Activated CD4-positive, alpha-beta T cell treated with anti-CD3 and anti-CD28 coated beads, Interleukin-2, amount 50 U/mL, for 4 hours (primary cell): ENCODE measurements around the gene PALD1.

Experiments
- DNase-seq, 2 experiments: peaks; one replicate each; pipeline ENCODE4 v3.0.0-alpha.2; 2020

The PALD1 gene

DNA sequence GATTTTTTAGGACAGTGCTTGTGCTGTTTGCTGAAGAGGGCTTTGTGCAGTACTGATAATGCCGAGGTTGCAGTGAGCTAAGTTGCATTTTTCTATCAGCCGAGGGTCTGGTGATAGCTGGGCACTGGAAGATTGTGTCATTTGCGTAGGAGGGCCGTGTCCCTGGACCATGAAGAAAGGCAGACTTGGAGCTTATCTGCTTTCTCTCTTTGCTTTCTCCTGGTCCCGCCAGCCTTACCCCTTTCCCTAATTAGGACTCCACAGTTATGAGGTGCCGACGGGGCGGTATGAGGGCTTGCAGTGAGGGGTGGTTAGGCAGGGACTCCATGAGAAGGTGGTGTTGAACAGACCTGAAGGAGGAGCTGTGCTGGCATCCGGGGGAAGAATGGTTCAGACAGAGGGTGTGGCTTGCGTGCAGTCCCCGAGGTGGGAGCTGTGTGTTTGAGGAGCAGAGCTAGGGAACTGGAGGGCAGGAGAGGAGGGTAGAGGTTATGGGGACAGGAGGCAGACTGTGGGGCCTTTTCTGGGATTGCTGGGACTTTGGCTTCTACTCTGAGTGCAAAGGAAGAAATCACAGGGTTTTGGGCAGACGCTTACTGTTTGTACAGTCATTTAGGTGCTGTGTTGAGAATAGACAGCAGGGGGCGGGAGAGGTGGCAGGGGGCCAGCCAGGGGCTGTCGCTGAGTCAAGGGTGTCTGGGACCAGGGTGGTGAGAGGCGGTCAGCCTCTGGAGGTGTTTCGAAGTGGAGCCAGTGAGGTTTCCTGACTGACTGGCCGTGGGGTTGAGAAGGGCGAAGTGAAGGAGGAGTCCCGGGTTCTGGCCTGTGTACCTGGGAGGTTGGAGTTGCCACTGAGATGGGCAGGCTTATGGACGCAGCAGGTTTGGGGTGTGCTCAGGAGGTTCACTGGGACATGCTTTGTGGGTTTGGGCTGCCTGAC is 80.6 kb downstream of the PALD1 start:
- DNase-seq, result peak; percentile 58 to 61

DNA sequence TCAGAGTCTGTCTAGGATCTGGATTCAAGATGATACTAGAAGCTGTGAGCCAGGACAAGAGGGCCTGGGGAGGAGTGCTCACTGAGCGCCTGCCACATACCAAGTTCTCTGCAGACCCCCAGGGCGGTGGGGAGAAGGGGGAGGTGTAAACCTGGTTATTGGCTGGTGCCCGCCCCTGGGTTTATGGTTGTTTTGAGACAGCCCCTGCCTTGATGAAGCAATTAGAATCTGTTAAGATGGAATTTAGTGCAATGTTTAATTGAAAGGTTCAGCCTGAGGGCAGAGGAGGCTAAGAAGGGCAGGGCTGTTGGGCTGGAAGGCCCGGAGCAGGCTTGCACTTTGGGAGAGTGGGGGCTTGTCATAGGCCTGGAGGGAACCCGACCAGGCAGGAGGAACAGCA is 81.3 kb downstream of the PALD1 start:
- DNase-seq, result no peak

DNA sequence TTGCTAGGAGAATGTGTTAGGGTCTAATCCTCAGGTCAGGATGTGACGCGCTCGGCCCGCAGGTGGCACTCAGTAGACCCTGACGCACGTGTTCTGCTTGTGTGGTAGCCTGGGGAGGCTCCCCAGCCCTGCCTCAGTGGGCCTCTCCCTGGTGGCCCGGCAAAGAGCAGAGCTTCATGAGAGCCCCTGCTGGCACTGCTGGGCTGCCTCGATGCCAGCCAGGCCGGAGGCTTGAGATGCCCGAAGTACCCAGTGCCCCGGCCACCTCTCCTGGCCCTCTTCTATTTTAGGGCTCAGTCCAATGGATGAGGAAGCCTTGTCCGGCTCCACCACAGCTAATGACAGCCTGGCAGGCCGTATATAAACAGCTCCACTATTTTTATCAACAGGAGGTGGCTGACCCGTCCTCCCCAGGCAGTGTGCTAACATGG is 82.0 kb downstream of the PALD1 start:
- DNase-seq, result no peak

DNA sequence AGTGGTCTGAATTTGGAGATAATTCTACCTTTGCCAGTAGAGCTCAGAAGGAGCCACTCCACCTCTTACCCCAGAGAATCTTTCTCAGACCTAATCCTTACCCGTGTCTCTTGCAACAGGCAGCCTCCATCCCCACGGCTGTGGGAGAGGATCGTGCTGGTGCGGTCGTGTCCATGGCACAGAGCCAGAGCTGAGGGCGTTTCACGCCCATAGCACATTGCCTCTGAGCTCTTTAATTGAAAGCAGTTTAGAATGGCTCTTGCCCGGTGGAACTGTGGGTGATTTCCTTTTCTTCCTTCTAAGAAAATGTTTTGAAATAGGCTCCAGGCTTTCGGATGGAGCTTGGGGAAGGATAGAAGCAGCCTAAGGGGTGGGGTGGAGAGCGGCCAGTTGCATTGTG is 82.5 kb downstream of the PALD1 start:
- DNase-seq, result no peak

DNA sequence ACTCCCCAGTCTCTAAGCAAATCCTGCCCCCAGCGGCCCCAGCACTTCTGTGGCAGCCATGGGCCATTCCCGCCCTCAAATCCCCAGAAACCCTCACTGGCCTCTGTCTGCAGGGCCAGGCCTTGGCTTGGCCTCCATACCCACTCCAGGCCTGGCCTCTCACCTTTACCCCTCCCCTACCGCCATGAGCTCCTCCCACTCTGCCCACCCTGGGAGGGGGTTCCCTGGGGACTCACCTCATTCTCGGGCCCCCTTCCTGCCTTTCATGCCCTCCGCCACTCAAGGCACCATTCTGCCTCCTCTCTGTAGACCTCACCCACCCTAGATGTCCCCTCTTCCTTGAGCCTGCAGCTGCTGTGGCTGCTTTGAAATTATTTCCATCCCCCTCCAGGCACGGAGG is 83.0 kb downstream of the PALD1 start:
- DNase-seq, result no peak

DNA sequence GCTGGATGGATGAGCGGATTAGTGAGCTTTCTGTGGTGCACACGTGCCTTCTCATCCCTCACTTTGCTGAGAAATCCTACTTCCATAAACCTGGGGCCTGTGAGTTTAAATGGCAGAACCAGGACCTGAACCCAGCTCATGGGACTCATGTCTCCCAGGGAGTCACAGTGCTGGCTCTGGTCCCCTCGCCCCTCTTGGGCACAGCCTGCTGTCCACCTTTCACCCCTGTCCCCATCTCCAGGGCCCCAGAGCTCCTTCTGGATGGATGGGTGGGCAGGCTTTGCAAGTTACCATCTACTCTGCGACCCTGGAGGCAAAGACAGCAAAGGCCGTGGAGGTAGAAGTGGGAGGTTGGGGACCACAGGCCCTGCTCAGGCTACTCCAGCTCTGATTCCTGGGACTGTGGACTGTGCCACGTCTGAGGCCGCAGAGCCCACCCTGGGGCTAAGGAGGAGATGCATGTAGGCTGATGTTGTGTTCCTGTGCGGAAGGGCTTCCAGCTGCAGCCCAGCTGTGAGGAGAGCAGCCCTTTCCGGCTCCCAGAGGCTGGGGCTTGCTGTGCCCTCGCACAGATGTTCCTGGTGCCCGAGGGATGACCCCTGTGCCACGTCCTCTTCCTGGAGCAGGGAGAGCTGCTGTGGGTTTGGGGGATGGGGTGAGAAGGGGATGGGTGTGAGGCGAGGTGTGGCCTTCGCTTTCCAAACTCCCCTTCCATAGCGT is 83.6 kb downstream of the PALD1 start:
- no peak for DNase-seq

DNA sequence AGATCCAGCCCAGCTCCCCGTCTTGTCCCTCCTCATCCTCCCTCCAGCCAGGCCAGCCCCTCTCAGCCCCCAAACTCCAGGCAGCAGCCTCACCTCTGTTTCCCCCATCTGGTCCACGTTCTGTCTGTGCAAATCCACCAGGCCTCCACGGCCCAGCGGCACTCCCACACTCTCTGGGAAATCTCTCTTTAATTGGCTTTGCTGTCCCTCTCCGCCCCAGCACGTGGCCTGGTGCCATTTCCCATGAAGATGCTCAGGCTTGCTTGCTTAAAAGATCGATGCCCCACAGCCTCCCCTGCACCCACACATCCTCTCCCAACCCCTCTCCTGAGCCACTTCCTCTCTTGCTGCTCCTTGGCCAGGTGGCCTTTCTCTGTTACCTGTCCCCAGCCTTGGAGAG is 84.7 kb downstream of the PALD1 start:
- DNase-seq, result no peak

DNA sequence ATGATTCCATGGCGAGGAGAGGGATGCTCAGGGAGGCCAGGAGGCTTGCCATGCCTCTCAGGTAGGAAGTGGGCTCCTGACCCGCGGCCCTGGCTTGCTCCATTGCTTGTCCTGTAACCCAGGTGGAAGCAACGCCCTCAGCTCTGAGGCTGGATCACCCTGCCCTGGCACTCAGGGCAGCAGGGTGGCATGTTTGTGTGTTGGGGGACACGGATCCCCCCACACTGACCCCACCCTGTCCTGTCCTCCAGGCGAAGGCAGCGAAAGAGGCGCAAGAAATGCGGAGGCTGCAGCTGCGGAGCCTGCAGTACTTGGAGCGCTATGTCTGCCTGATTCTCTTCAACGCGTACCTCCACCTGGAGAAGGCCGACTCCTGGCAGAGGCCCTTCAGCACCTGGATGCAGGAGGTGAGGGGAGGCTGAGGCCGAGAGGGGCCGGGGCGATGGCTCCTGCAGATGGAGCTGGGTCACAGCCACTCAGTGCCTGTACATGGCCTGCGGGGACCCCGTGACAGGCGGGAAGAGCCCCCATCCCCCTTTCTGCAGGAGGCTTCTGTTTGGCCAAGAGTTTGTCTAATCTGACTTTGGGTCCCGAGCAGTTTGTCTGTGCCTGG is 85.7 kb downstream of the PALD1 start:
- no peak for DNase-seq

DNA sequence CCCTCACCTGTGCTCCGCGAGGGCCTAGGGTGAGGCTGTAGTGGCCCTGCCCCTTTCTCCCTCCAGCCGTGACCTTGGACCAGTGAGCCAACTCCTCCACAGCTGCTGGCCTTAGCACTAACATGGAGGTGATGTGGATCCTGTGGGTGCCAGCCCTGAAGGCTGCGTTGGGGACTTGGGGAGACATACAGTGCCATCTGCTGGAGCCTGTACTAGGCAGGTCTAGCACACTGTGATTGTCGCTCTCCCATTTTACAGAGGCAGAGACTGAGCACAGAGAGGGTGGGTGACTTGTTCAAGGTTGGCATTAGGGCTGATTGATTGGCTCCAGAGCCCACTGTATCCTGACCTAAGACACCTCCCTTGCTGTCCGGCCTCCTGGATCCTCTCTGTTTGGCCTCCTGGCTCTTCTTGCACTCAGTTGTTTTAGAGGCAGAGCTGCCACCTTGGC is 86.4 kb downstream of the PALD1 start:
- DNase-seq, result no peak

DNA sequence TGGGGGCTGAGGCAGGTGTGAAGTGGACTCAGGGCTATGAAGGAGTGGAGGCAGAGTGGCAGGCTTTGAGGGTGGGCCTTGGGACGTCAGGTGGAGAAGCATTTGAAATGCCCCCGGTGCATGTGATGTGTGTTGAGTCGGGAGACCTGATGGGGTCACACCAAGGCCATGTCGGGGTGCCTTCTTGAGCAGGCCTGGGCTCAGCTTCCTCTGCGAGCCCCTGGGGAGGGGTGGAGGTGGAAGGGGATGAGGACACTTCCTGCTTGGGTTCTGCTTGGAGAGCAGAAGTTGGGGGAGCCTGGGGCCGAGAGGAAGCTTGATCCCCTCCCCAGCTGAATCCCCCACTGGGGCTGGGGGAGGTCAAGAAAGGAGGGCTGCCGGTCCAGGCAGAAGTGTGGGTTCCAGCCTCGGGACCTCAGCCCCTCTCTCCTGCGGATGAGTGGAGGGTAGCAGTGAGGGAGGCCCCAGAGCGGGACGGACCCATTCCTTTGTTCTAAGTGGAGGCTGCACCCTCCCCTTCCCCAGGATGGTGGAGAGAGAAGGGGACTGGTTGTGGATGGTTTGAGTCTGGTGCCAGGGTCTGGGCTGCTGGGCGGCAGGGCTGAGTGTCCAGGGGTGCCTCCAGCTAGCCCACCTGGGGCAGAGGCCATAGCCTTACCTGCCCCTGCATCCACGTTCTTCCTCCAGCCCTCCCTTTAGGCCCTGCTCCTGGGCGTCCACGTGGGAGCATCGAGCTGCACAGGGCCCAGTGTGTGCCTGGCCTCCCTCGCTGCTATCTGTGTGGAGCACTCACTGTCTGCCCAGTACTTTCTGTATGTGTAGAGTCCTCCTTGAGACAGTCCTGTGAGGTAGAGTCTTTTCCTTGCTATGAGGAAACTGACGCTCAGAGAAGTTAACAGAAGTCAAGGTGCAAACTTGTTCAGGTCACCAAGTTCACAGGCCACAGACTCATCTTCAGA is 87.3 kb downstream of the PALD1 start:
- no peak for DNase-seq

DNA sequence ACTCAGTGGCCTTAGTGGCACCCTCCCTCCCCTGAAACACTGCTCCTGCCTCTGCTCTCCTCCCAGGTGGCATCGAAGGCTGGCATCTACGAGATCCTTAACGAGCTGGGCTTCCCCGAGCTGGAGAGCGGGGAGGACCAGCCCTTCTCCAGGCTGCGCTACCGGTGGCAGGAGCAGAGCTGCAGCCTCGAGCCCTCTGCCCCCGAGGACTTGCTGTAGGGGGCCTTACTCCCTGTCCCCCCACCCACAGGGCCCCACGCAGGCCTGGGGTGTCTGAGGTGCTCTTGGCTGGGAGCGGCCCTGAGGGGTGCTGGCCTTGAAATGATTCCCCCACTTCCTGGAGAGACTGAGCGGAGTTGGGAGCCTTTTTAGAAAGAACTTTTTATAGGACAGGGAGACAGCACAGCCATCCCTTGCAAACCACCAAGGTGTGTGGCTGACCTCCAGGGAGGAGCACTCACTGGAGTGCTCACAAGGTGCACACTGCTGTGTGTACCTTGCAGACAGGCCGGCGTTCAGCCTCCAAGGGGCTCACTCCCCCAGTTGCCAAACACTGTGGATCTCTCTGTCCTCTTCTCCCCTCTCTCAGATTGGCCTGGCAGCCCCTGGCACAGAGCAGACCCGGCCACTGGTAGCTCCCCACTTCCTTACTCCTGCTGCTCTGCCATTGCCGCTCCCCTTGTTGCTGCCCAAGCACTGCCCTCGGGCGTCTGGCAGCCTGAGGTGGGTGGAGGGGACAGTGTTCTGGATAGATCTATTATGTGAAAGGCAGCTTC is 88.1 kb downstream of the PALD1 start:
- DNase-seq, result no peak

DNA sequence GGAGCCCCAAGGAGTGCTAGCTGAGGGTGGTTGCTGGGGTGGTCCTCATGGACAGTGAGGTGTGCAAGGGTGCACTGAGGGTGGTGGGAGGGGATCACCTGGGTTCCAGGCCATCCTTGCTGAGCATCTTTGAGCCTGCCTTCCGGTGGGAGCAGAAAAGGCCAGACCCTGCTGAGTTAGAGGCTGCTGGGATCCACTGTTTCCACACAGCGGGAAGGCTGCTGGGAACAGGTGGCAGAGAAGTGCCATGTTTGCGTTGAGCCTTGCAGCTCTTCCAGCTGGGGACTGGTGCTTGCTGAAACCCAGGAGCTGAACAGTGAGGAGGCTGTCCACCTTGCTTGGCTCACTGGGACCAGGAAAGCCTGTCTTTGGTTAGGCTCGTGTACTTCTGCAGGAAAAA is 89.0 kb downstream of the PALD1 start:
- no peak for DNase-seq

DNA sequence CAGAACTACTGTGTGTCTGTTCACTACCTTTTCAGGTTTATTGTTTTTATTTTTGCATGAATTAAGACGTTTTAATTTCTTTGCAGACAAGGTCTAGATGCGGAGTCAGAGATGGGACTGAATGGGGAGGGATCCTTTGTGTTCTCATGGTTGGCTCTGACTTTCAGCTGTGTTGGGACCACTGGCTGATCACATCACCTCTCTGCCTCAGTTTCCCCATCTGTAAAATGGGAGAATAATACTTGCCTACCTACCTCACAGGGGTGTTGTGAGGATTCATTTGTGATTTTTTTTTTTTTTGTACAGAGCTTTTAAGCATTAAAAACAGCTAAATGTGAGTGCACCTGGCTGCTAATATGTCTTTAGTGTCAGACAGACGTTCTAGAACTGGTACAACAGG is 89.5 kb downstream of the PALD1 start:
- DNase-seq, result no peak

DNA sequence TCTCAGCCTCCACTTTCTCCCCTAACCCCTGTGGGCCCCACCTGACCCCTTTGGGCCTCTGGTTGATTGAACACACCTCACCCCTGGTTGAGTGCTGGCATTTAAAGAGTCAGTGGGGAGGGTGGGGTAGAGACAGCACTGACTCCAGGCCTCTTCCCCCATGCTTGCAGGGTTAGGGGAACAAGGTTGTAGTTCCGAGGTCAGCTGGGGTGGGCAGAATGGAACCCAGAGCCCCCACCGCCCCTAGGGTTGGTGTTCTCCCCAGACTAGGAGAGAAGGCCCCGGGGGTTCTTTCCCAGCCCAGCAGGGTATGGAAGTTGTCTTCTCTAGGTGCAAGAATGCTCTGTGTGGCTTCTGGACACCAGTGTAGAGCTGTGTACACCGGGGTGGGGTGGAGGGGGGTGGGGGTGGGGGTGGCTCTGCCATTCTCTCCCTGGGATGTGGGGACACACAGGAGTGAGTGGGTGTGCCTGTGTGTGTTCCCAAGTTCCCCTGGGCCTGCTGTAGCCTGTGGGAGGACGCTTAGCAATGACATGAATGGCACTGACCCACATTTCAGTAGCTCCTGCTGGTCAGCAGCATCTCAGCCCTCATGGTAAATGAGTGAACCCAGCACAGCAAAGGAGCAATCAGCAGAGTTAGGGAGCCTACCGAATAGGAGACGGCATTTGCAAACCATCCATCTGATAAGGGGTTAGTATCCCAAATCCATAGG is 90.4 kb downstream of the PALD1 start:
- DNase-seq, result no peak

DNA sequence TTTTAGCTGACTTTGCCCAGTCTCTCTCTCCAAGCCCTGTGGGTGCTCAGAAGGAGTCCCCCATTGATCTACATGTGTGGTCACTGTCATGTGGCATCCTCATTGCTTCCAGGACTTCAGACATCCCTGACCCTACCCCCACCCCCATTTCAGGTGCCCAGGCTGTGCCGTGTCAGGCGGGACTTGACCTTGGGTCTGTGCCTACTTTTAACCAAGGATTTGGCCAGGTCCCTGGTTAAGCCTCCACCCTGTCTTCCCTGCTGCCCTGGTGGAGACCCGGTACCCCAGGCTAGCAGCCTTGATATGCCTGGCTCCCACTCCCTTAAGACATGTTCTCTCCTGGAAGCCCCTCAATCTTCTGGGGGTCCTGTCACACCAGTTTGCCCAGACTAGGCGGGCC is 92.7 kb downstream of the PALD1 start:
- DNase-seq, result no peak

DNA sequence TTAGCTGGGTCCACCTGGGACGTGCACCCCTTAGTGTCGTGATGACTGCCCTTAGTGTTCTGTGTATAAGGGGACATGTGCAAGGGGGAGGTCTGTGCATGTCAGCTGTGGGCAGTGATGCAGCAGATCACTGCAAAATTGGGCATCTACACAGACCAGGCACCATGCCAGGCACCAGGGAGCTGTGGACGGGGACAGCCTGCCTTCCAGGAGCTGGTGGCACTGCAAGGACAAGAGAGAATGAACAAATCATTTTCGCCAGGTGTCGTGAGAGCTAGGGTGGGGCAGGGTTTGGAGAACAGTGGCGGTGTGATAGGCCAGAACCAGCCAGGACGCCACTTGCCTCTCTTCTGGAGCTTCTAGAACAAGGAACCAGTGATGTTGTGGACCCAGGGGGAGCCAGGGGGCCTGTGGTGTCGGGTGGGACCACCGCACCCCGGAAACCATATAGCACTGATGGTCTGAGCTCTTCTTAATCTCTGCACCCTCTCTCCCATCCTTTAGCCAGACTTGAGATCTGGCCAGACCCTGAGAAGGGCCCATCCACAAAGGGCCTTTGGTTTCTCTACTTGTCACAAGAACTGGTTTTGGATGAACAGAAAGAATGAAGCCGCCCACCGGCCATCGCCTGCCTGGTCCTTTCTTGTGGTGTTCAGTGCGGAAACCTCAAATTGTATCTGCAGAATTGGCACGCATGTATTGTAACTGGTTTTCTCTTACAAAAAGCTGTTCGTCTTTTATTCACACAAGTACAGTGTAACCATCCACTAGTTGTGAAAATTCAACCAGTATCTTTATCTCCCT is 93.3 kb downstream of the PALD1 start:
- DNase-seq, result no peak

DNA sequence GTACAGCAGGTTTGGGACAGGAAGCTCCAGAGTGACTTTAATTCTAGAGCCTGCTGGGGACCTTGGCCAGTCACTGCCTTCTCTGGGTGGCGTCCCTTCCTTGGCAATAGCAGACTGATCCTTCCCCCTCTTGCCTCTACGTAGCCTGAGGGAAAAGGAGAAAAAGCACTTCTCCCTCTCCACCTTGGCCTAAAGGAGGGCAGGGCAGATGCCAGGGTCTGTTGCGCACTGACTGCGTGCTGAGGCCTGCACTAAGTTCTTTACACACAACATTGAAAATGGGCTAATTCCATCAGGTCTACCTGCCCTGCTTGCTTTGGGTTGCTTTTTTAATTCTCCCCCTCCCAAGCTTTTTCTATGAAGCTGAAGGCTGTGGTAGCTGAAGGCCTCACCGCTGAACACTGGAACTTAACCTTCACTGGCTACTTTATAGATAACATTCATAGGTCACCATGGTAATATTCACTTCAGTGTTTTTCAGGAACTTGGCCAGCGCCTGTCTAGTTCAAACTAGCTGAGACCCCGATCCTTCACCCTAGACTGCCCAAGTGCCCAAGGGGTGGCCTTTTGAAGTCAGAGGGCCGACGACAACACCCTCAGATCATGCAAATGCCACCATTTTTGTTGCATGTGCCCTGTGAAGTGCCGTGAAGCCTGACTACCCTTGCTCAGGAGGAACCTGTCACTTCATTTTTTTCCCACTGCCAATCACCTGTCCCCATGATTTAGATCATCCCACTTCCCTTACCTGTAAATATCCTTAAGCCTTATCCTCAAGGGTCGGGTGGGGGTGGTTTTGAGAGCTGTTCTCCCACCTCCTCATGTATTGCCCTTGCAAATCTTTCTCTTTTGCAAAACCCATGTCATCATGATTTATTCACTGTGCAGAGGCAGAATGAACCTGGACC is 95.3 kb downstream of the PALD1 start:
- DNase-seq, result no peak

DNA sequence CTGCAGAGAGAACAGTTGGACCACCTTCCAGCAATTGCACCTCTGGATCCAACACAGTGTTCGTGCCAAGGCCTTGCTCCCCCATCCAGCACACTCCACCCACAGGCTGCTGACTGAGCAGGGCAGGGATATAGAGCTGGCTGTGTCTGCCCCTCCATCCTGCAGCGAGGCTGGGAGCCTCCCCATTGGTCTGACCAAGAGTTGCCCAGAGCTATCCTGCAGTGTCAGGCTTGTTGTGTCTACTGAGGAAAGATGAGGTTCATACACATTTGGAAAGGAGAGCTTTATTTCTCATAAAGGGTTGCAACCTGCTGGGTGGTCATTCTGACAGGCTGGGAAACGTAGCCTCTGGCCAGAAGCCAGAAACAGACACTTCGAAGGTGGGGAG is 96.9 kb downstream of the PALD1 start:
- no peak for DNase-seq
